Measurements from ENCODE around the gene TPD52L1. TPM values are rescaled to one million over a fixed set of nuclear protein-coding genes. Genes with fewer than 3 reads are reported as not detected.

Gene TPD52L1
- total and polyA plus RNA-seq, 2 of the 13 experiments (the other 11 are each of a cell fraction or from before 2014, with no cell fraction given), result 0.49 to 0.53 TPM

GRCh38 chr6:125271486-125272159, 118.0 kb downstream of the TPD52L1 start:
- no peak for FAIRE-seq
- Histone ChIP-seq H2AFZ (ENCODE audit: low read length) (no peak overlapping the region), H3K9me3 (ENCODE audit: low read length) (no peaks in the 10 kb centered on the region), H3K27ac (ENCODE audit: extremely low read length, insufficient read depth, low read length) (no peak overlapping the region), H4K20me1 (ENCODE audit: insufficient read depth, low read length) (no peaks in the 10 kb centered on the region), H3K4me1 (ENCODE audit: insufficient read depth, low read length) (no peaks in the 10 kb centered on the region), H3K4me2 (ENCODE audit: low read depth, low read length) (no peak overlapping the region), H3K36me3 (replicated peaks in 1 of 2; ENCODE audit: control insufficient read depth in 1 of 2, insufficient read depth in 2 of 2, low read length in 2 of 2) (peaks cover 5 to 30% of the 10 kb centered on the region in 2 experiments), H3K27me3 (ENCODE audit: control insufficient read depth in 1 of 2, insufficient read depth in 2 of 2, low read length in 2 of 2) (no peaks in the 10 kb centered on the region), H3K79me2 (ENCODE audit: insufficient read depth, low read length) (no peaks in the 10 kb centered on the region), H3K9ac (ENCODE audit: insufficient read depth, low read depth, low read length) (no peak overlapping the region), H3K4me3 (replicated peaks in 1 of 3; ENCODE audit: insufficient read depth in 1 of 3, low read depth in 2 of 3, low read length in 3 of 3) (no peak overlapping the region)
- in situ Hi-C loops (cut with HindIII; ENCODE audit: extremely low pct_ligation_motif_present, low pct_unique_long_range_greater_than_20kb) (no loop called here), intact Hi-C loops (cut with micrococcal nuclease; ENCODE audit: unreplicated experiment) (no loop called here)
- TF ChIP-seq PREB (CRISPR knock-in tag; IDR thresholded peaks at IDR 0.05) (no peak), PAXIP1 (CRISPR knock-in tag; conservative IDR thresholded peaks at IDR 0.05) (no peak), MTERF4 (CRISPR knock-in tag; IDR thresholded peaks at IDR 0.05) (no peak), TCF7 (IDR thresholded peaks at IDR 0.05; ENCODE audit: low read depth) (no peak), ZNF138 (CRISPR knock-in tag; IDR thresholded peaks at IDR 0.05; ENCODE audit: low read depth) (no peak), DRAP1 (CRISPR knock-in tag; IDR thresholded peaks at IDR 0.05) (no peak), ZNF879 (CRISPR knock-in tag; IDR thresholded peaks at IDR 0.05) (no peak), CENPBD1 (CRISPR knock-in tag; IDR thresholded peaks at IDR 0.05; ENCODE audit: borderline replicate concordance, low read depth) (no peak), MAFG (CRISPR knock-in tag; IDR thresholded peaks at IDR 0.05) (no peak), SPEN (CRISPR knock-in tag; IDR thresholded peaks at IDR 0.05; ENCODE audit: low read depth) (no peak), PAF1 (CRISPR knock-in tag; IDR thresholded peaks at IDR 0.05) (no peak)
- no peak for DNase-seq (ENCODE audit: low spot score)
- BruUV-seq (replicated peaks), result no TSS peak
- no peak for ATAC-seq
- ChIA-PET POLR2A (no interaction called here), CTCF (ENCODE audit: low intra/inter-chr PET ratio, low total read pairs) (no interaction called here)
- 96% methylated on average over 8 of the region's 8 CpGs for WGBS (ENCODE audit: low lambda C conversion rate)
